K562 (cell line): Measurements from ENCODE around the gene NUDT14. TPM values are rescaled to one million over a fixed set of nuclear protein-coding genes. Genes with fewer than 3 reads are reported as not detected.

Source experiments
- ATF4 ChIP-seq: fragments of 450-650 bp; formaldehyde crosslinking; IDR thresholded peaks from 2 replicates; pipeline ENCODE4 v1.4.0; 2022; ENCODE audit warnings: mild to moderate bottlenecking, moderate library complexity
- ATF6 ChIP-seq: sonication (generic); formaldehyde crosslinking; IDR thresholded peaks from 2 replicates; pipeline ENCODE4 v1.4.0; 2020; ENCODE audit warnings: mild to moderate bottlenecking, missing genetic modification reagents
- BRD9 ChIP-seq: fragments of 450-650 bp; IDR thresholded peaks from 2 replicates; pipeline ENCODE4 v1.6.1; 2018; ENCODE audit warnings: low read depth; ENCODE audit not compliant: partially characterized antibody
- CHCHD3 ChIP-seq: fragments of 250-450 bp; sonication (Bioruptor Pico); IDR thresholded peaks from 2 replicates; pipeline ENCODE4 v2.1.2; 2022; ENCODE audit warnings: mild to moderate bottlenecking
- CHD1 ChIP-seq: fragments of 200-600 bp; sonication (generic); IDR thresholded peaks from one replicate; pipeline ENCODE4 v1.6.1; 2012; ENCODE audit warnings: mild to moderate bottlenecking, moderate library complexity, low read length, inconsistent platforms
- CXXC5 ChIP-seq: fragments of 250-450 bp; sonication (Bioruptor Pico); IDR thresholded peaks from 2 replicates; pipeline ENCODE4 v1.8.0; 2022; ENCODE audit warnings: inconsistent platforms, mild to moderate bottlenecking, moderate library complexity
- PHF8 ChIP-seq: fragments of 200-600 bp; sonication (generic); IDR thresholded peaks from 2 replicates; pipeline ENCODE4 v1.6.1; 2012; ENCODE audit warnings: mixed run types, mild to moderate bottlenecking, inconsistent platforms, low read length, moderate library complexity, borderline replicate concordance
- POLR2A ChIP-seq: fragments of 450-650 bp; conservative IDR thresholded peaks from 2 replicates; pipeline ENCODE4 v1.6.1; 2016
- POLR2B ChIP-seq: fragments of 450-650 bp; IDR thresholded peaks from 2 replicates; pipeline ENCODE4 v1.6.1; 2018; ENCODE audit warnings: low read depth; ENCODE audit not compliant: partially characterized antibody
- RBBP5 ChIP-seq: fragments of 200-600 bp; sonication (generic); IDR thresholded peaks from 2 replicates; pipeline ENCODE4 v1.6.1; 2012; ENCODE audit warnings: borderline replicate concordance, mild to moderate bottlenecking, low read length, control low read depth, inconsistent platforms; ENCODE audit not compliant: insufficient read depth, poor library complexity, severe bottlenecking
- RFX7 ChIP-seq: fragments of 250-450 bp; sonication (Bioruptor Pico); IDR thresholded peaks from 2 replicates; pipeline ENCODE4 v1.5.1; 2021; ENCODE audit warnings: mild to moderate bottlenecking
- SMARCA5 ChIP-seq: fragments of 450-650 bp; IDR thresholded peaks from 2 replicates; pipeline ENCODE4 v1.6.1; 2016
- TAL1 ChIP-seq: fragments of 450-650 bp; IDR thresholded peaks from 2 replicates; pipeline ENCODE4 v1.6.1; 2016; ENCODE audit warnings: mild to moderate bottlenecking
- TFAP4 ChIP-seq: sonication (generic); formaldehyde crosslinking; IDR thresholded peaks from 2 replicates; pipeline ENCODE4 v1.8.0; 2022; ENCODE audit warnings: missing genetic modification reagents, mild to moderate bottlenecking, moderate library complexity, borderline replicate concordance
- U2AF2 ChIP-seq: fragments of 200-400 bp; formaldehyde crosslinking; optimal IDR thresholded peaks from 2 replicates; pipeline ENCODE3; 2017; ENCODE audit warnings: low read depth, mild to moderate bottlenecking, low read length
- ZNF583 ChIP-seq: fragments of 250-450 bp; sonication (Bioruptor Pico); IDR thresholded peaks from 2 replicates; pipeline ENCODE4 v1.4.0; 2020
- ZNF592 ChIP-seq: fragments of 450-650 bp; IDR thresholded peaks from 2 replicates; pipeline ENCODE4 v1.6.1; 2017; ENCODE audit warnings: antibody characterized with exemption, mild to moderate bottlenecking
- polyA plus RNA-seq, 8 experiments: library from polyadenylated mRNA; depleted of rRNA in 4 of 8; stranded (reverse) in 5 of 8; unstranded in 3 of 8; fragments of >200 nt; fragmentation: Nextera tagmentation in 2 of 8; fragmentation: Illumina TruSeq in 1 of 8; extraction: Ambion mirVana in 2 of 8; extraction: Trizol in 1 of 8; gene quantifications; 2 replicates each; pipeline versions ENCODE4 v1.2.1 to v1.2.3, GENCODE V29; 2011 to 2014; ENCODE audit warnings: inconsistent platforms in 1 of 8, missing spikeins in 1 of 8
- total RNA-seq, 7 experiments: library from RNA; depleted of rRNA in 6 of 7; stranded (reverse); fragments of >200 nt in 6 of 7; fragmentation: Illumina TruSeq in 2 of 7; extraction: Trizol in 2 of 7; gene quantifications; 2 replicates each; pipeline versions ENCODE4 v1.2.1 to v1.2.3, GENCODE V29; 2011 to 2021; ENCODE audit warnings: low replicate concordance in 1 of 7

Gene NUDT14
- total and polyA plus RNA-seq, 9 of the 15 experiments (the other 6 are each of a cell fraction or from before 2014, with no cell fraction given) = 0.14 to 16.3 (median 8.2) TPM

- TF ChIP-seq BRD9 = no peak
- TF ChIP-seq ZNF583 (CRISPR knock-in tag) = no peak
- TF ChIP-seq SMARCA5 = no peak
- no peak for TF ChIP-seq ATF4 (CRISPR knock-in tag)
- peak; percentile 43 for TF ChIP-seq RBBP5
- TF ChIP-seq TAL1 = no peak
- no peak for TF ChIP-seq POLR2B
- no peak for TF ChIP-seq RFX7 (CRISPR knock-in tag)
- TF ChIP-seq CHD1 = no peak
- no peak for TF ChIP-seq POLR2A
- TF ChIP-seq ZNF592 = peak; percentile 89
- peak; percentile 47; the same call in 1 of the 2 replicates for TF ChIP-seq PHF8
- peak; percentile 87 for TF ChIP-seq CXXC5 (CRISPR knock-in tag)
- no peak for TF ChIP-seq U2AF2
- TF ChIP-seq ATF6 (CRISPR knock-in tag) = no peak
- TF ChIP-seq TFAP4 (CRISPR knock-in tag) = peak; percentile 32; the same call in 1 of the 2 replicates
- no peak for TF ChIP-seq CHCHD3 (CRISPR knock-in tag)
Measured at GRCh38 chr14:105167303-105168092, 13.6 kb downstream of the NUDT14 start (continued).
